Thyroid gland (tissue), 4 donors: ENCODE measurements around the gene GSX2.

Experiments
- CTCF ChIP-seq, 6 experiments: fragments of 200-600 bp in 3 of 6; fragments of 450-650 bp in 3 of 6; sonication (generic) in 3 of 6; IDR thresholded peaks; one replicate each; pipeline ENCODE4 v1.5.1; 2016 to 2019; ENCODE audit warnings: antibody characterized with exemption in 6 of 6, mild to moderate bottlenecking in 2 of 6, inconsistent platforms in 1 of 6, moderate library complexity in 1 of 6
- POLR2A ChIP-seq, 2 donors: fragments of 450-650 bp; IDR thresholded peaks; one replicate each; pipeline ENCODE4 v1.6.1; 2017; ENCODE audit warnings: antibody characterized with exemption in 2 of 2, mild to moderate bottlenecking in 2 of 2, moderate library complexity in 1 of 2

- TF ChIP-seq CTCF (IDR thresholded peaks at IDR 0.05) (no peak), POLR2A (IDR thresholded peaks at IDR 0.05) (no peak)
Measured at GRCh38 chr4:54096295-54096962, 3.5 kb upstream of the GSX2 start.
